A549 (cell line): ENCODE data around the gene KCNJ6. TPM values are rescaled to one million over a fixed set of nuclear protein-coding genes. Genes with fewer than 3 reads are reported as not detected.

ENCODE experiments used
- ATAC-seq, 2 experiments: fragments of 200-7000 bp in 1 of 2; fragments of >200 bp in 1 of 2; cut with Nextera tagmentation in 1 of 2; cut with Tn5 transposase in 1 of 2; 3 replicates each; pipeline versions ENCODE4 v1.8.0 to v1.9.1; 2018 to 2020; ENCODE audit warnings: mild to moderate bottlenecking in 1 of 2, moderate library complexity in 1 of 2
- CTCF ChIA-PET: fragments of 300-600 bp; sonication (Branson Sonifier 250); formaldehyde crosslinking; extraction: SDS; loops from one replicate; lab custom pipeline; 2021; ENCODE audit warnings: antibody characterized with exemption, inconsistent platforms; lab: Yijun Ruan, JAX
- POLR2A ChIA-PET: fragments of 350-600 bp; formaldehyde crosslinking; extraction: SDS; loops from one replicate; lab custom pipeline; 2021; ENCODE audit warnings: antibody characterized with exemption, inconsistent platforms; lab: Yijun Ruan, JAX
- DNase-seq, 2 experiments: peaks; one replicate each; pipeline versions ENCODE4 v3.0.0 to v3.0.0-alpha.2; 2011 to 2016; ENCODE audit warnings: low read depth in 1 of 2, low spot score in 1 of 2
- FAIRE-seq: peaks from 2 replicates; lab custom pipeline; 2011; peaks lifted over from hg19 to GRCh38; lab: Jason Lieb, UNC
- H3K27ac ChIP-seq, 2 experiments: fragments of >200 bp; sonication (Bioruptor Twin); formaldehyde crosslinking; 3 replicates each; pipeline ENCODE4 v1.5.1; 2016 to 2017
- H3K4me1 ChIP-seq: fragments of >200 bp; sonication (Bioruptor Twin); formaldehyde crosslinking; 3 replicates; pipeline ENCODE4 v1.6.1; 2016
- H3K4me2 ChIP-seq: fragments of >200 bp; sonication (Bioruptor Twin); formaldehyde crosslinking; 3 replicates; pipeline ENCODE4 v1.6.1; 2016
- H3K4me3 ChIP-seq: fragments of >200 bp; sonication (Bioruptor Twin); formaldehyde crosslinking; 3 replicates; pipeline ENCODE4 v1.5.1; 2016
- H3K9me3 ChIP-seq: fragments of >200 bp; sonication (Bioruptor Twin); formaldehyde crosslinking; 3 replicates; pipeline ENCODE4 v1.6.1; 2016
- CBX2 ChIP-seq: fragments of 200-600 bp; sonication (generic); IDR thresholded peaks from 2 replicates; pipeline ENCODE4 v1.6.1; 2016; ENCODE audit warnings: low read depth, mild to moderate bottlenecking, borderline replicate concordance
- CBX8 ChIP-seq: fragments of 200-600 bp; sonication (generic); IDR thresholded peaks from 2 replicates; pipeline ENCODE4 v1.6.1; 2016
- CHD2 ChIP-seq: fragments of 150-350 bp; IDR thresholded peaks from 2 replicates; pipeline ENCODE4 v1.6.1; 2014; ENCODE audit warnings: low read length; ENCODE audit not compliant: partially characterized antibody
- CTCF ChIP-seq: fragments of >200 bp; sonication (Bioruptor Twin); formaldehyde crosslinking; IDR thresholded peaks from 3 replicates; pipeline ENCODE4 v1.5.1; 2016
- E2F6 ChIP-seq: IDR thresholded peaks from 2 replicates; pipeline ENCODE4 v1.6.1; 2012; ENCODE audit warnings: low read depth, borderline replicate concordance
- EHF ChIP-seq: fragments of 250-450 bp; sonication (Bioruptor Pico); IDR thresholded peaks from 2 replicates; pipeline ENCODE4 v1.5.0; 2020; ENCODE audit warnings: mild to moderate bottlenecking
- EHMT2 ChIP-seq: fragments of 200-600 bp; sonication (generic); IDR thresholded peaks from 2 replicates; pipeline ENCODE4 v1.6.1; 2016; ENCODE audit warnings: antibody characterized with exemption, low read depth, mild to moderate bottlenecking, moderate library complexity
- ELK1 ChIP-seq: fragments of 150-350 bp; IDR thresholded peaks from 2 replicates; pipeline ENCODE4 v1.6.1; 2014; ENCODE audit warnings: low read depth, mild to moderate bottlenecking, low read length
- EP300 ChIP-seq, 2 experiments: fragments of >200 bp; sonication (Bioruptor Twin); formaldehyde crosslinking; IDR thresholded peaks; 2 replicates in 1 of 2; 3 replicates in 1 of 2; pipeline ENCODE4 v1.6.1; 2016 to 2017
- HDAC2 ChIP-seq: fragments of 200-600 bp; sonication (generic); IDR thresholded peaks from 2 replicates; pipeline ENCODE4 v1.6.1; 2016
- HES2 ChIP-seq: fragments of >200 bp; sonication (Bioruptor Twin); formaldehyde crosslinking; IDR thresholded peaks from 2 replicates; pipeline ENCODE4 v1.6.1; 2016
- HOXA7 ChIP-seq: fragments of 250-450 bp; sonication (Bioruptor Pico); IDR thresholded peaks from 2 replicates; pipeline ENCODE4 v1.5.0; 2020; ENCODE audit warnings: mild to moderate bottlenecking, moderate library complexity
- HOXB13 ChIP-seq: fragments of 250-450 bp; sonication (Bioruptor Pico); IDR thresholded peaks from 2 replicates; pipeline ENCODE4 v1.5.0; 2020; ENCODE audit warnings: low read depth, mild to moderate bottlenecking, moderate library complexity
- HOXB5 ChIP-seq: fragments of 250-450 bp; sonication (Bioruptor Pico); IDR thresholded peaks from 2 replicates; pipeline ENCODE4 v1.5.0; 2020; ENCODE audit warnings: mild to moderate bottlenecking, moderate library complexity
- KDM5A ChIP-seq: fragments of 200-600 bp; sonication (generic); IDR thresholded peaks from 2 replicates; pipeline ENCODE4 v1.6.1; 2016; ENCODE audit warnings: antibody characterized with exemption, mild to moderate bottlenecking
- MAX ChIP-seq: IDR thresholded peaks from 2 replicates; pipeline ENCODE4 v1.6.1; 2012
- NPAS2 ChIP-seq: fragments of 250-450 bp; sonication (Bioruptor Pico); IDR thresholded peaks from 2 replicates; pipeline ENCODE4 v1.8.0; 2022; ENCODE audit warnings: mild to moderate bottlenecking, moderate library complexity, borderline replicate concordance
- RAD21 ChIP-seq, 2 experiments: fragments of >200 bp in 1 of 2; sonication (Bioruptor Twin) in 1 of 2; formaldehyde crosslinking in 1 of 2; IDR thresholded peaks in 1 of 2; conservative IDR thresholded peaks in 1 of 2; 2 replicates in 1 of 2; 3 replicates in 1 of 2; pipeline ENCODE4 v1.6.1; 2012 to 2018; ENCODE audit warnings: inconsistent platforms in 1 of 2
- RCOR1 ChIP-seq: fragments of 150-350 bp; IDR thresholded peaks from 2 replicates; pipeline ENCODE4 v1.6.1; 2014; ENCODE audit warnings: antibody characterized with exemption, low read length, low read depth
- REST ChIP-seq: fragments of 200-600 bp; sonication (generic); IDR thresholded peaks from 2 replicates; pipeline ENCODE4 v1.6.1; 2016; ENCODE audit warnings: antibody characterized with exemption, mild to moderate bottlenecking, moderate library complexity
- SMC3 ChIP-seq: fragments of >200 bp; sonication (Bioruptor Twin); formaldehyde crosslinking; IDR thresholded peaks from 3 replicates; pipeline ENCODE4 v1.6.1; 2018; ENCODE audit warnings: inconsistent platforms
- SREBF2 ChIP-seq: fragments of 450-650 bp; IDR thresholded peaks from 2 replicates; pipeline ENCODE4 v1.6.1; 2014; ENCODE audit warnings: mild to moderate bottlenecking, moderate library complexity
- TP53 ChIP-seq: fragments of 250-450 bp; sonication (Bioruptor Pico); IDR thresholded peaks from 2 replicates; pipeline ENCODE4 v1.5.0; 2021; ENCODE audit warnings: mild to moderate bottlenecking, moderate library complexity
- ZC3H11A ChIP-seq: fragments of 450-650 bp; IDR thresholded peaks from 2 replicates; pipeline ENCODE4 v1.6.1; 2014; ENCODE audit warnings: antibody characterized with exemption, mild to moderate bottlenecking
- WGBS: methylation state at CpG from one replicate; pipeline ENCODE4 v1.1.6; 2017; ENCODE audit errors: missing lambda C conversion rate; 5-methylcytosine and 5-hydroxymethylcytosine counted together
- polyA plus RNA-seq, 4 experiments: library from polyadenylated mRNA; depleted of rRNA in 3 of 4; stranded (reverse); fragments of >200 nt; fragmentation: RNase III in 1 of 4; extraction: RNeasy Plus Mini Kit Qiagen cat#74134 plus additional on column Dnase treatment in 1 of 4; gene quantifications; 2 replicates in 3 of 4; 3 replicates in 1 of 4; pipeline ENCODE4 v1.2.3, GENCODE V29; 2011 to 2017

KCNJ6 gene
- polyA plus RNA-seq, 2 of the 4 experiments (the other 2 are of a cell fraction), result 0.68 to 1.4 TPM

GRCh38 chr21:37696936-37697335 lies 219.3 kb downstream of the KCNJ6 start:
- FAIRE-seq, result no peak
- POLR2A ChIA-PET, result no interaction called here
- peaks cover 4% of the 10 kb centered on the region; the same call in 1 of the 3 replicates for H3K4me1 ChIP-seq
- CTCF ChIA-PET, result interaction anchor here (0.6 to 2.4 kb wide), 4 partner anchors 15 to 166 kb away, joined by 4 to 8 read pairs (median 4); no protein-coding TSS in a partner anchor
- H3K4me3 ChIP-seq, result no peak overlapping the region
- no peak overlapping the region for H3K4me2 ChIP-seq
- 90% methylated on average over 3 of the region's 3 CpGs for WGBS
- no peak overlapping the region for H3K27ac ChIP-seq
- no peak for DNase-seq
- no peak for ATAC-seq
- TF ChIP-seq REST (no peak), EHMT2 (no peak), CBX8 (no peak), CHD2 (no peak), MAX (no peak), RAD21 (conservative IDR thresholded peaks at IDR 0.05 in 1 of 2, IDR thresholded peaks at IDR 0.05 in 1 of 2) (no peak), RCOR1 (no peak), ELK1 (no peak), SREBF2 (no peak), EP300 (IDR thresholded peaks at IDR 0.05) (no peak), TP53 (CRISPR knock-in tag) (no peak), NPAS2 (CRISPR knock-in tag) (no peak), HOXA7 (CRISPR knock-in tag) (no peak), CBX2 (no peak), HES2 (no peak), SMC3 (no peak)
- TF ChIP-seq, all 56 proteins: peak for 0
- no peaks in the 10 kb centered on the region for H3K9me3 ChIP-seq

GRCh38 chr21:37695111-37695510 lies 221.1 kb downstream of the KCNJ6 start:
- H3K4me3 ChIP-seq, result no peak overlapping the region
- POLR2A ChIA-PET, result no interaction called here
- no peaks in the 10 kb centered on the region for H3K4me1 ChIP-seq
- no peak for DNase-seq
- ATAC-seq, result no peak
- TF ChIP-seq EHMT2 (no peak), EHF (CRISPR knock-in tag) (no peak), HDAC2 (no peak), CTCF (no peak), ZC3H11A (no peak), HOXB5 (CRISPR knock-in tag) (no peak), E2F6 (no peak), HOXB13 (CRISPR knock-in tag) (no peak), KDM5A (no peak)
- H3K9me3 ChIP-seq, result no peaks in the 10 kb centered on the region
- H3K27ac ChIP-seq, result no peak overlapping the region
- FAIRE-seq, result no peak
- CTCF ChIA-PET, result interaction anchor here (1.2 to 2.4 kb wide), 4 partner anchors 17 to 661 kb away, joined by 3 to 10 read pairs (median 8); no protein-coding TSS in a partner anchor
- H3K4me2 ChIP-seq, result no peak overlapping the region
